NCI-H1436 (cell line): Measurements from ENCODE around the gene REEP3.
"Not testable (repeated sequence)": the region's sequence is repeated elsewhere in the genome, so short reads cannot be mapped to it uniquely, and the experiment has no call there.

ENCODE experiments used
- DNase-seq: peaks from one replicate; lab custom pipeline; 2025; lab: John Stamatoyannopoulos, UW

REEP3 gene

DNA sequence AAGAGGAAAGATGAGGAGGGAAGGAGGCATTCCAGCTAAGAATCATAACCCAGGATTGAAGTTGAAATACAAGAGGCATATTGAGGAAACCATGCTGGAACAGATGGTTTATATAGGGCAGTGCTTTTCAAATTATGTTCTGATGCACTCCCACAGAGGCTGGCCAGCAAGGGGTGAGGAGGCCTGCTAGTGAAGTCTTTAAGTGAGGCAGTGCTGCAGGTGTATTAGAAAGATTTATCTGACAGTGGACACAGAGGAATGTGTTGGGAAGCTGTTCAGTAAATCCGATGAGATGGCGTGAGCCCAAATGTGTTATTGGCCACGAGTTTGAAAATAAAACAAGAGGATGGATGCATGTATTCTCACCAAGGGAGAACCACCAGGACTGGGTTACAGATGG, 28.6 kb downstream of the REEP3 start:
- no peak for DNase-seq

DNA sequence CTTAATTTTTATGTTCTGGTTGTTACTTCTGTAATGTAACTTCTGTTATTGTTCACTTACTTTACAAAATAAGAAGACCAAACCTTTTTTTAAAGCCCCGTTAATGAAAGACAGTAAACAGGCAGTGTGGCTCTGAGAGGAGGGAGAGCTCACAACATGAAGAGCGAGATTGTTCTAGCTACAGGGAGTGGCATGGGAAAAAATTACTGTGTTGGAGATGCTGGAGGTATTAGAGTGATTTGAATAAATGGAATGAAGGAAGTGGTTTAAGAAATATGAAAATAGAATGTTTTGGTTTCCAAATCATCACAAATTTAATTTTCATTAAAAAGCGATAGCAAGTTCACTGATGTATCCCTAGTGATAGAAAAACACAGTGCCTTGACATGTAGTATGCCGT, 31.8 kb downstream of the REEP3 start:
- DNase-seq: no peak

DNA sequence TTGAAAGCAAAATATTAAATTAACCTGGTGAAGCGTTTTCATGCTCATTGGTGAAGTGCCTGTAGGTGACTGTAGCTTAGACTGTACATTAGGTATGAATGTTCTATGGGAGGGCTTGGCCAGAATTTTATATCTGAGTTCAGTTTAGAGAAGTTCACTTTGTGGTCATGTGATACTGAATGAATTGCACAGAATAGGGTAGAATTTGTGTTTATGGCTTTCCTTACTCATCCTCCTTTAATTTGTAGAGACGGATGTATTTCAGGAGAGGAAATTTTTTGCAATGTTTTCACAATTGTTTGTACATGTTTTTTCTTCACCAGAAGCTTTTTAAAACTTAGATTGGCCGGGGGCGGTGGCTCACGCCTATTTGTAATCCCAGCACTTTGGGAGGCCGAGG, 32.3 kb downstream of the REEP3 start:
- DNase-seq: no peak

DNA sequence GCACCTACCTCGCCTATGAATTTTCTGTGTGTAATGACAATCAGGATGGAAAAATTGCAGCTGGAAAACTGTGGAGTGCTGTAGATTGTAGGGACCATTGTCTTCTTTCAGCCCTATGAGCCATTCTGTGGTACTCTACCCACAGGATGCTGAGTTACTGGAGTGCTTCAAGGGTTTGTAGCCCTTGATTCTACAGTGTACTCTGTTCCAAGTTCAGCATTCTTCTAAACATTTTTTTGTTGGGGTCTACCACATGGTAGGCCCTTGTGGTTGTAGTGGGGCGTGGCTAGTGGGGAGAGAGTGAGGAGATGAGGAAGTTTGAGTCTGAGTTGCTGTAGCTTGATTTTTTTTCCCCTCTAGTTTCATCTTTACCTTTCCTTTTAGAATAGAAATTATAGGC, 33.5 kb downstream of the REEP3 start:
- DNase-seq: no peak

DNA sequence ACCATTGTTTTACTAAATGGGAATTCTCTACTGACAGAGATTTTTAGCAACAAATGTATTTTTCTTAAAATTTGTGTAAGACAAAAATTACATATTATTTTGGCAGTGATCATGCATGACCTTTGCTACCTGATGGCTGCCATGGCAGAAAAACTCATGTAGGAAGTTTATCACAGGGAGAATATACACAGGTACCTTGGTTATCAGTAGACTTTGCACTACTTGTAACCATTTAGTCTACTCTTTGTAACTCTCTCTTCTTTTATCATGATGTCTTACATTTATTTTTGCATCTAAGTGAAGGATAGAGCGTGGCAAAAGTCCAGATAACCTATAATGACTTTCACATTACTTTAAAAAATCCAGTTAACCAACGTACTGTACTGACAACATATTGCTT, 34.1 kb downstream of the REEP3 start:
- no peak for DNase-seq

DNA sequence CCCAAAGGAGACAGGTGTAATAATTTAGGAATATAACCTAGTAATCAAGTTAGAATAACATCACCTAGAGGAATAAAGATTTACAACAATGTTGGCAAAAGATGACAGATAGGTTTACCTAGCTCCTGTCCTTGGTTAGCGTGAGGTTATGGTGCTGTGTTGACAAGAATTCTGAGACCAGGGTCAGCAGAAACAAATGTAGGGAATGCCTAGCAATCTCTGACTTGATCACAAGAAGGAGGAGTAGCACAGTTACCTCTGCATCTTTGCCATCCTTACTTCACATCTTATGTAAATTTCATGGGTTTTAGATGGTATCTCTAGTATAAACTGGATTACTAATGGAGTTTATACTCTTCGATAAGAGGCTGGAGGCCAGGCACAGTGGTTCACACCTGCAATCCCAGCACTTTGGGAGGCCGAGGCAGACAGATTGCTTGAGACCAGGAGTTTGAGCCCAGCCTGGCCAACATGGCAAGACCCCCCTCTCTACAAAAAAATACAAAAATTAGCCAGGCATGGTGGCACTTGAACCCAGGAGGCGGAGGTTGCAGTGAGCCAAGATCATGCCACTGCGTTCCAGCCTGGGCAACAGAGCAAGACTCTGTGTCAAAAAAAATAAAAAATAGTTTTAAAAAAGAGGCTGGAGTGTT, 37.1 kb downstream of the REEP3 start:
- DNase-seq: no peak

DNA sequence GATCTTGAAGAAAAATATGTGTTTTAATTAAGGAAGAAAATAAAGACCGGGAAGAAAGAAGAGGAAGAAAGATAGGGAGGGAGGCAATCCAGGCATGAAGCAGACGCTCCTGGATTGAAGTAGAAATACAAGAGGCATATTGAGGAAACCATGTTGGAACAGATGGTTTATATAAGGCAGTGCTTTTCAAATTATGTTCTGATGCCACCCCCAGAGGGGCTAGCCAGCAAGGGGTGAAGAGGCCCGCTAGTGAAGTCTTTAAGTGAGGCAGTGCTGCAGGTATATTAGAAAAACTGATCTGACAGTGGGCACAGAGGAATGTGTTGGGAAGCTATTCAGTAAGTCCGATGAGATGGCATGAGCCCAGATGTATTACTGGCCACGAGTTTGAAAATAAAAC, 40.1 kb downstream of the REEP3 start:
- no peak for DNase-seq

DNA sequence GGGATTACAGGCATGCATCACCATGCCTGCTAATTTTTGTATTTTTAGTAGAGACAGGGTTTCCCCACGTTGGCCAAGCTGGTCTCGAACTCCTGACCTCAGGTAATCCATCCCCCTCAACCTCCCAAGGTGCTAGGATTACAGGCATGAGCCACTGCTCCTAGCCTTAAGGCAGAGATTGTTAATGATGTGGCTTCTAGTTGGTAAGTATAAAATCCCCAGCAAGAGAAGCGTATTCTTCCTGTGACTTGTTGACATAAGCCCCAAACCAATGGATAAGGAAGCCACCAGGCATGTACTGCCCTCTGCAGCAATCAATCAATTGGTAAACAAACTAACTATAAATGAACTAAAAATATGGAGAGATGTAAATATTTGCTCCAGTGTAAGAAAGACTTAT, 41.2 kb downstream of the REEP3 start:
- no peak for DNase-seq

DNA sequence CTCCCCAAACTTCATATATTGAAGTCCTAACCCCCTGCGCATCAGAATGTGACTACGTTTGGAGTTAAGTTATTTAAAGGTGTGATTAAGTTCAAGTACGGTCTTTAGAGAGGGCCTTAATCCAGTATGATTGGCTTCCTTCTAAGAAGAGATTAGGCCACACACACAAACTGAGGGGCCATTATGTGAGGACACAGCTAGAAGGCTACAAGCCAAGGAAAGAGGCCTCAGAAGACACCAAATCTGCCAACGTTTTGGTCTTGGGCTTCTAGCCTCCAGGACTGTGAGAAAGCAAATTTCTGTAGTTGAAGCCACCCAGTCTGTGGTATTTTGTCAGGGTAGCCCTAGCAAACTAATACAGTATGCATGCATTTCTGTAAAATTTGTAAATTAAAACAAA, 41.7 kb downstream of the REEP3 start:
- DNase-seq: no peak

DNA sequence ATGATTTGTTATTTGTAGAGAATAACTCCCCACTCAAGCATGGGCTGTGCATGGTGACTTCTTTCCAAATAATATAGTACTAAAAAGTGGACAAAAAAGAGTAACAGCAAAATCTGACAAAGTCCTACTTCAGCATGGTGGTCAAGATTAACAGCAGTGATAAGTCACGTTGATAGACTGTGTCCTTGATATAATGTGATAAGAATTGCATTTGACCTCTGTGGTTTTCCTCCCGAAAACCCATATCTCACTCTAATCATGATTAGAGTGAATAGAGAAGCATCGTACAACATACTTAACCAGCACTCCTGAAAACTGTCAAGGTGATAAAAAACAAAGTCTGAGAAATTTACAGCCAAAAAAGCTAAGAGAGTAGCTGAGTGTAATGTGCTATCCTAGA, 42.4 kb downstream of the REEP3 start:
- DNase-seq: no peak

DNA sequence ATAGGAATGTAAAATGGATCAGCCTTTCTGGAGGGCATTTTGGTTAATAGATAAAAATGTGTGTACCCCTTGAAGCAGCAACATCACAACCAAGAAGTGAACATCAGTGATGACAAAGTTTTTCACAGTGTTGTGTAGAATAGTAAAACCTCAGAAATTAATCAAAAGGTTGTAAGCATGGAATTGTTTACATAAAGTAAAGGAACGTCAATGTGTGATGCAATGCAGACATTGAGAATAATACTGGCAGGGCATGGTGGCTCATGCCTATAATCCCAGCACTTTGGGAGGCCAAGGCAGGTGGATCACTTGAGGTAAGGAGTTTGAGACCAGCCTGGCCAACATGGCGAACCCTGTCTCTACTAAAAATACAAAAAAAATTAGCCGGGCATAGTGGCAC, 43.5 kb downstream of the REEP3 start:
- not testable (repeated sequence) for DNase-seq

DNA sequence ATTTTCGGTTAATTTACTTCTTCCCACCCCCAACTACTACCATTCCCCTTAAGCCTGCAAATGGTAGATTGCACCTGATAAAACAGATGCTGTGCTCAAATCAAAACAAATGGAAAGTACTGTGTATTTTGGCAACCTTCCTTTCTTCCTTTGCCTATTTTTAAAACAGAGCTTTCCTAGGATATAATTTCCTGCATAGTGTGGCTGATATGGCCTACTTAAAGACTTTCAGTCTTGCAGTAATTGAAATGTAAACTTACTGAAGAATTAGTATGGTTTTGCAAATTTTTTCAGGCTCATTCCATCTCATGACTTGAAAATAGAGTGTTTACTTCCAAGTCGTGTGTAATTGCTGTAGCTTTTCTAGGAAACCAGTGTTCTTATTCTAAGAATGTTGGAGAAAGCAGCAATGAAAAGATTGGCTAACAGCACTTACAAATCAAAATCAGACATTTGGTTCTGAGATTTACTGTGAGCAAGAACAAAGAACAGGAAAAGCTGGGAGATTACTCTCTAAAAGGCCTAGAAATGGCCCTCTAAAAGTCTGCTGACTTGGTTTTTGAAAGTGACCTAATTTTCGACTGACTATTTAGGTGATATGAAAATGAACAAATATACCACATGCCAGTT, 52.0 kb downstream of the REEP3 start:
- peak; percentile 26 for DNase-seq

DNA sequence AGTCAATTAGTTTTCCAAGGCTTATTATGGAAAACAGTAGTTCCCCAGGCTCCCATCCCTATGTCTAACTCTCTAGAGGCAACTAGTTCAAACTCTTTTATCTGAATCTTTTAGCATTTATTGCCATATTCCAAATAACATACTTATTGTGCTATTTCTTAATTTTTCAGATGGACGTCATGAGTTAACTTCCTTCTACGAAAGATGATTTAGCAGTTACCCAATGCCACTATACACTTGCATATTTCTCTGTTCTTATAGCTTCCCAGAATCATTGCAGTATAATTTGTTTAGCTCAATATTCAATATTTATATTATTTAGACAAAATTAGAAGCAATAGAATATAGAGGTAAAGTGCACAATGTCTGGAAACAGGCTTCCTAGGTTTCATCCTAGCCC, 52.8 kb downstream of the REEP3 start:
- DNase-seq: no peak

DNA sequence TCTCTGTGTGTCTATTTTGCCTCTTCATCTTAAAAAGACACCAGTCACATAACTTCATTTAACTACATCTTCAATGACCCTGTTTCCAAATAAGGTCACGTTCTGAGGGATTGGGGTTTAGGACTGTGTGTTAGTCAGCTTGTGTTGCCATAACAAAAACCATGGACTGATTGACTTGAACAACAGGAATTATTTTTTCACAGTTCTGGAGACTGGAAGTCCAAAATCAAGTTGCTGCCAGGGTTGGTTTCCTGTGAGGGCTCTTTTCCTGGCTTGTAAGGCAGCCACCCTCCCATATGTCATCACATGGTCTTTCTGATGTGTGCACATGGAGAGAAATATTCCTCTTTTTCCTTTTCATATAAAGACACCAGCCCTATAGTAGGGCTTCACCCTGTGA, 55.3 kb downstream of the REEP3 start:
- no peak for DNase-seq

DNA sequence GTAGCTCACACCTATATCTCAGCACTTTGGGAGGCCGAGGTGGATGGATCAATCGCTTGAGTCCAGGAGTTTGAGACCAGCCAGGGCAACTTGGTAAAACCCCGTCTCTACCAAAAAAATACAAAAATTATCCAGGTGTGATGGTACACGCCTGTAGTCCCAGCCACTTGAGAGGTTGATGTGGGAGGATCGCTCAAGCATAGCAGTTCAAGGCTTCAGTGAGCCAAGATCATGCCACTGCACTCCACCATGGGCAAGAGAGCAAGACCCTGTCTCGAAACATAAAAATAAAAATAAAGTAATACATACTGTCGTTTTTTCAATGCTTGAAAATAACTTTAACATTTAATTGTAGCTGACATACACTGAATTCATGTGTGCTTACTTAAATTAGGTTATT, 57.3 kb downstream of the REEP3 start:
- DNase-seq: no peak

DNA sequence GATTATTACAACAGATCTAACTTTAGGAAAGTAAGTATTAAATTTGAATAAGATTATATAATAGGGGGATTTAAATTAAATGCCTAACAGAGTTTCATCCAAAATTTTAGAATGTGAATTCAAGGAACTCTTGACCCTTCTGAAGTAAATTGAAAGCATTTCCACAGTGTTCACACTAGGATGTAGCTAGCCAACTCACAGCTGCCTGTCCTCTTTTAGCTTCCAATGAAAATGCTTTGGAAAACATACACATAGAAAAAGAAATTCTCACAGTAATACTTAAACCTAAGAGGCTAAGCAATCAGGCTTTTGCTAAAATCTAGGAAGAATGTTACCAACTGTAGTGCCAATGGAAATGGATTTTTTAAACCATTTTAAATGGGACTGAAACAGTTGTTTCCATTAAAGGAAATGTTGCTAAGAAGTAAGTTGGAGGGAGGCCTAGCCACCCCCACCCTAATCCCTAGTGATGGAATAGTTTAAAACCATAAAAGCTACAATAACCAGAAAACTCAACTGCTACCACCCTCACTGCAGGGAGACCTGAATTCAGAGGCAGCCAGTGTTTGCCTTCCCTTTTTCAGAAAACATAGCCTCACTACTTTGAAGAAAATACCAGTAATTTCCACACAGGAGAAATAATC, 58.3 kb downstream of the REEP3 start:
- DNase-seq: no peak

DNA sequence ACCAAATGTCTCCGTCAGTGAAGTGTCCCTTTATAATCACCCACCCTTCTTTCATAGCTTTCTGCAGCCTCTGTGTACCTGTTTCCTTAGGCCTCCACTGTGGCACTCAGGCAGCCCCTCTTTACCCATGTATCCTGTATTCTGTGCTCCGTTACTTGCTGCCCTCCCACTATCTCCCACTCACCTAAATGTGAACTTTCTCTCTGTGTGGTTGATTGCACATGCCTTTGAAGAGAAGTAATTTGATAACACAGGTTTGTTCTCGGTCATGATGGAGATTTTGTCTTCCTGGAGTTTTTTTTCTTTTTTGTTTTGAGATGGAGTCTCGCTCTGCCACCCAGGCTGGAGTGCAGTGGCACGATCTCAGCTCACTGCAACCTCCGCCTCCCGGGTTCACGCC, 61.5 kb downstream of the REEP3 start:
- DNase-seq: no peak

DNA sequence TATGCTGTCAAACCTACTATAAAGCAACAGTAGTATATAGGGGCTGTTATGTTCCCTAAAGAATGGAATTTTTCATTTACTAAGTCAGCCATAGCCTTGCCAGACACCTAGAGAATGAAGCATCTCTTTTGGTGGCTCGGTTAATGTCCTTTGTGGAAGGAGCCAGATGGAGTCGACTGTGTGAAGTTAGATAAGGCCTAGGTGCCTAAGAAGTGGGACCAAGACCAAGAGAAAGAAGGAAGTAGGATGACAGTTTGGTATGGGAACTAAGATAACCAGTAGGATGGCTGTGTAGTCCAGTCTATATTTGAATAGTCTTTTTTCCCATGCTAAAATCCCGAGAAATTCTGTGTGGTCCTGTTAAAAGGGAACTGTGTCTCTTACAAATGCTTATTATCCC, 62.2 kb downstream of the REEP3 start:
- DNase-seq: no peak

DNA sequence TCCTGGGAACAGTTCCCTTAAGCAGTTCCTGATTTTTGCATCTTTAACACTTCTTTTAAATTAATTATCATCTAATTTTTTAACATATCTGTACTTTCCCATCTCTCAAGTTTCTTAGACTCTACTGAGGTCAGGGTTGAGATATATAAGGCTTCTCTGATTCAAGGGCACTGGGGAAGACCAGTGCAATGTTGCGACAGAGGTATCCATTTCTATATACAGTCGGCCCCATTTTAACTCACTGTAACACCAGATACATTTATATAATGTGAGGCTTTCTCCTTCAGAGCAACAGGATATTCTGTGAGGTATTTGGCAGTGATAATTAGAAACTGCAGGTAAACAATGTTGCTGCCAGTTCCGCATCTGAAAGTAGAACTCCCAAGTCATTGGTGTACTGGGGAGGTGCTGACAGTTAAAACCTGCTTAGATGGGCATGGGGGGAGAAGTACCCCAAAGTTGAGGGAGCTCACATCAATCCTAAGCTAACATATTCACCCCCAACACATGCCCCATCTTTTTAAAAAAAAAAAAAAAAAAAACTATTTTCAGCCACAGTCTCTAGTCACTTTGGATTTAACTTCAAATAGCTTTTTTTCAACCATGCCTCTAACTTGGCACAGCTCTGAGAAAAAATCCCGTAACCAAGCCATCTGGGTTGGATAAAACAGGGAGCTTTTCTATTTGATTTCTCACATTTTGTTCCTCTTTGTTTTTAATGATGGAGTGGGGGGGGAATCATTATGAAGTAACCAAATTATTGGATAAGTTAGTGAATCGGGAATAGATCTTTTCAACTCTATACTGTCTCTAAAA, 62.9 kb downstream of the REEP3 start:
- DNase-seq: no peak

DNA sequence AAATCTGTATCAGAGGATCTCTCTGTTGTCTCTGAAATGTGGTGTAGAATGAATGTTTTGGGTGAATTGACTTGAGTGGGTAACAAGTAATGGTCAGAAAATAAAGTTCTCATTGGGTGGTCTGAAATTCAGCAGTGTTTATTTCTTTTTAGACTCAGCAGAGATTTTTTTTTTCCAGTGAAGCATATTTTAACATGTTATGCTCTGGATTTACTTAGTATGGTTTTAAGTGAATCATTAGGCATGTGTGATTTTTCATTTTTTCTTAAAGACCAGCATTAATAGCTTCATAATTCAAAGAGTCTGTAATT, 63.5 kb downstream of the REEP3 start:
- DNase-seq: no peak

DNA sequence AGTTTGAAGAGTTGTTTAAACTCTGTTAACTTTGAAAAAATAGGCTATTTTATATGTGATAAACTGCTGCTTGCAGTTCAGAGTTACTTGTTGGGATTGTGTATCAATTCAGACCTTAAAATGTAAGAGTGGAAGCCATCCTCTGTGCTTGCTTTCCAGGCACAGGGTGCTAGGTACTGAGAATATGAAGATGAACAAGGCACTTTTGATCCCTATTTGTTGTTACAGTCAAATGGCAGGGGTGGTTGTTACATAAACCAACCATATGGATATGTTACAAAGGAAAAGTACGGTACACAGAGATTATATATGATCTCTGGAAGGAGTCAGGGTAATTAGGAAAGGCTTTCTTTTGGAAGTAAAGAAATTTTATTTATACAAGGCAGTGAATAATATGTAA, 63.8 kb downstream of the REEP3 start:
- no peak for DNase-seq

DNA sequence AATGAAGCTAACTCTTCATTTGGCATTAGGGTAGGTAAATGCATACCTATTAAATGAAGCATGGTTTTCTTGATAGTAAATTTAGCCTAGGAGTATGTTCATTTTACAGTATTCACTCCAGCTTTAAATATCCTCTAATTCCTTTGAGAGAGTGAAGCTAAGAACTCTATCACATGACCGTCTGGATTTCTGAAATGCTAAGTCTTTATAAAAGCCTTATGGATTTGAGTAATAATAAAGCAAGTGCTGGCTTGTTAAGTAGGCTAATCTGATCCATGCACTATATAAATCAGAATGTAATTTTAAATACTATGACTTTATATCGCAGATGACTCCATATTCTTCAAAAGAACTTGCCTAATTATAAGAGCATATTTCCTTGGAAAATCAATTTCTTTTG, 64.8 kb downstream of the REEP3 start:
- no peak for DNase-seq

DNA sequence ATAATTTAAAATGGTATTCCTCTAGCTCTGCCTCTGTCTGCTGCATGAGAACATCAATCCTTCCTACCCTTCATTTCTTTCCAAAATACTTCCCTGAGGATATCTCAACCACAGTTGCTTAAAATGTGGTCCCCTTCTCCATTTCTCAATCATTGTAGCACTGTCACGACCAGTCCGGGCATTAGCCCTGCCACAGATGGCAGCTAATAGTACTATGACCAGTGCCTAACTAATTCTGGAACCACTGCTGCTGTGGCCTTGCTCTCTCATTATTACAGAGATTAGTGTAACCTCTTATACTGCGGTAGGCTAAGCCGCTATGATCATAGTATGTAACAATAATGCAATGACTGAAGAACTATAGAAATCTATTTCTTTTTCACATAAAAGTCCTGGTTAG, 66.0 kb downstream of the REEP3 start:
- no peak for DNase-seq
